Kidney (tissue), 14 donors: ENCODE results near the gene FOS. TPM values are rescaled to one million over a fixed set of nuclear protein-coding genes. Genes with fewer than 3 reads are reported as not detected.

Source experiments
- DNase-seq, 5 donors: peaks; one replicate each; pipeline ENCODE4 v3.0.0-alpha.2; 2013 to 2020
- FAIRE-seq: peaks from 2 replicates; lab custom pipeline; 2012; peaks lifted over from hg19 to GRCh38; lab: Jason Lieb, UNC
- H3K27ac ChIP-seq, 2 donors: one replicate each; pipeline ENCODE4 v1.7.0; 2013; ENCODE audit warnings: low read depth in 2 of 2, low read length in 2 of 2, inconsistent platforms in 1 of 2
- H3K27me3 ChIP-seq: one replicate; pipeline ENCODE4 v1.7.1; 2013; ENCODE audit warnings: low read length, inconsistent platforms; ENCODE audit not compliant: control insufficient read depth, insufficient read depth
- H3K36me3 ChIP-seq, 3 donors: one replicate each; pipeline versions ENCODE4 v1.7.0 to v1.7.1; 2013; ENCODE audit warnings: low read length in 3 of 3, control low read depth in 1 of 3, inconsistent platforms in 1 of 3; ENCODE audit not compliant: insufficient read depth in 3 of 3, control insufficient read depth in 2 of 3
- H3K4me1 ChIP-seq, 3 donors: one replicate each; pipeline versions ENCODE4 v1.7.0 to v1.7.1; 2013; ENCODE audit warnings: low read length in 3 of 3, inconsistent platforms in 1 of 3, low read depth in 1 of 3; ENCODE audit not compliant: control insufficient read depth in 2 of 3, insufficient read depth in 2 of 3
- H3K4me3 ChIP-seq, 3 donors: one replicate each; pipeline versions ENCODE4 v1.7.0 to v1.8.1; 2013; ENCODE audit warnings: low read length in 3 of 3, control low read depth in 1 of 3, inconsistent platforms in 1 of 3
- H3K9ac ChIP-seq, 3 donors: one replicate each; pipeline versions ENCODE4 v1.7.0 to v1.7.1; 2013; ENCODE audit warnings: low read length in 3 of 3, control low read depth in 1 of 3, inconsistent platforms in 1 of 3
- H3K9me3 ChIP-seq, 3 donors: one replicate each; pipeline versions ENCODE4 v1.7.0 to v1.7.1; 2013; ENCODE audit warnings: low read length in 3 of 3, control low read depth in 1 of 3, inconsistent platforms in 1 of 3; ENCODE audit not compliant: control insufficient read depth in 2 of 3, insufficient read depth in 1 of 3
- intact Hi-C: fragments of 100-400 bp; cut with DNase I; formaldehyde crosslinking; loops from one replicate; pipeline ENCODE4 v1.11.1; 2022
- polyA plus RNA-seq: library from polyadenylated mRNA; stranded (reverse); fragments of 350-450 nt; fragmentation: Illumina TruSeq; extraction: RNeasy Lipid Tissue Mini Kit (QIAGEN cat#74804); gene quantifications from one replicate; pipeline ENCODE4 v1.2.3, GENCODE V29; 2014; ENCODE audit warnings: low read depth, low replicate concordance; ENCODE audit not compliant: insufficient read depth
- total RNA-seq: library from RNA; stranded (reverse); fragmentation: NEBNext Ultra II Directional; extraction: Animal tissue kit (Norgen Biotek cat#: 25700); gene quantifications from one replicate; pipeline ENCODE4 v1.2.1, GENCODE V29; 2021
- TF ChIP-seq, protein P1 (sequence below): IDR thresholded peaks from 3 replicates; pipeline ENCODE4 v1.5.1; 2012; ENCODE audit warnings: mild to moderate bottlenecking, moderate library complexity, borderline replicate concordance; ENCODE audit not compliant: insufficient read depth; ENCODE audit errors: extremely low read depth
- donor health status: control.
- donor health status: control.
- donor health status: control.
- donor health status: control.
- donor health status: control.
- donor health status: DM: yes; HTN: yes; CAD: no.
- donor health status: Normal renal cell carcinoma (clear cell type).

Gene FOS
- total and polyA plus RNA-seq, 2 donors from 2014 or later = 116 to 193 TPM

DNA sequence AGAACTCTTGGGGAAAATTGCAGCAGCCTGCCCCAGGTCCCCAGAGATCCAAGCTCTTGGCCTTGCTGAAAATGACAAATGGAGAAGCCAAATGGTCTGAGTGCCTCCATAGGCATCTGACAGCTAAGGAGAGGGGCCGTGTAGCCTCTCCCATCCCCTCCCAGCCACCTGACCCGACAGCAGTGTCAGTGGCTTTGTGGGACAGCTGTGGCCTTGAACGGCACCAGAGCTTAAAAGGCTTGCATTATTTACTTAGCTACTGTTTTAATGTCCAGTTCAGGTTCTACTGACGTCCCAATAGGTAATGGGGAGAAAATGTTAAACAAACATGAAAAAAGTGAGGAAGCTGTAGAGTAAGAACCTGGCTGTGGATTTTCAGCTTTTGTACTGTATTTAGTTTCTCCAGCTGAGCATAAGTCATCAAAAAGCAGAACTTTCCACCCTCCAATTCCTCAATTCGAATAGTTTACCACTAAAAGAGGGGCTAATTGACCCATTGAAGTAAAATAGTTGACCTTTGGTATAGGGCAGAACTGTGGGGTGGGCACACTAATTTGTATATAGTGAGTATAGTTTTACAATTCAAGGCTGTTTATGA is 50.0 kb downstream of the FOS start:
- TF ChIP-seq, protein P1, sequence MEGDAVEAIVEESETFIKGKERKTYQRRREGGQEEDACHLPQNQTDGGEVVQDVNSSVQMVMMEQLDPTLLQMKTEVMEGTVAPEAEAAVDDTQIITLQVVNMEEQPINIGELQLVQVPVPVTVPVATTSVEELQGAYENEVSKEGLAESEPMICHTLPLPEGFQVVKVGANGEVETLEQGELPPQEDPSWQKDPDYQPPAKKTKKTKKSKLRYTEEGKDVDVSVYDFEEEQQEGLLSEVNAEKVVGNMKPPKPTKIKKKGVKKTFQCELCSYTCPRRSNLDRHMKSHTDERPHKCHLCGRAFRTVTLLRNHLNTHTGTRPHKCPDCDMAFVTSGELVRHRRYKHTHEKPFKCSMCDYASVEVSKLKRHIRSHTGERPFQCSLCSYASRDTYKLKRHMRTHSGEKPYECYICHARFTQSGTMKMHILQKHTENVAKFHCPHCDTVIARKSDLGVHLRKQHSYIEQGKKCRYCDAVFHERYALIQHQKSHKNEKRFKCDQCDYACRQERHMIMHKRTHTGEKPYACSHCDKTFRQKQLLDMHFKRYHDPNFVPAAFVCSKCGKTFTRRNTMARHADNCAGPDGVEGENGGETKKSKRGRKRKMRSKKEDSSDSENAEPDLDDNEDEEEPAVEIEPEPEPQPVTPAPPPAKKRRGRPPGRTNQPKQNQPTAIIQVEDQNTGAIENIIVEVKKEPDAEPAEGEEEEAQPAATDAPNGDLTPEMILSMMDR = no peak
- Histone ChIP-seq H3K4me3 (no peak overlapping the region), H3K36me3 (no peaks in the 10 kb centered on the region), H3K9me3 (no peaks in the 10 kb centered on the region), H3K9ac (no peak overlapping the region), H3K27me3 (no peaks in the 10 kb centered on the region), H3K27ac (no peak overlapping the region), H3K4me1 (no peaks in the 10 kb centered on the region)
- FAIRE-seq = no peak
- intact Hi-C loops = no loop called here
- DNase-seq = no peak

DNA sequence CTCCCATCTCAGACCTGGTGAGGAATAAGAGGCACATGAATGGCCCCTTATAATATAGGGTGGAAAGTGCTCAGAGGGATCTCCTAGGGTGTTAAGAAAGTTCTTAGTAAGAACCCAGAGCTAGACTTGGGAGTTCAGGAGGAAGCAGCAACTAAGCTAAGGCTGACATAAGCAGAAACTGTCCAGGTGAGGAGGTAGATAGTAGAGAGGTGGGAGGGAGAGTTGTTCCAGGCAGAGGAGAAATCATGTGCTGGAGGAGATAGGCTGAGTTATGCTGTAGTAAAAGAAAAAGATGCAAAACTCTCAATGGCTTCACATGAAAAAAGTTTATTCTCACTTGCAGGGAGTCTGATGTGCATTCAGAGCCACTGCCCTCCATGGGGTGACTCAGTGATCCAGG is 50.7 kb downstream of the FOS start:
- no peaks in the 10 kb centered on the region for H3K36me3 ChIP-seq
- no peaks in the 10 kb centered on the region for H3K27me3 ChIP-seq
- H3K27ac ChIP-seq = no peak overlapping the region
- no peaks in the 10 kb centered on the region for H3K4me1 ChIP-seq
- H3K4me3 ChIP-seq = no peak overlapping the region
- intact Hi-C loops = no loop called here
- H3K9me3 ChIP-seq = no peaks in the 10 kb centered on the region
- DNase-seq = no peak
- TF ChIP-seq, protein P1 = no peak
- no peak overlapping the region for H3K9ac ChIP-seq
- FAIRE-seq = no peak

DNA sequence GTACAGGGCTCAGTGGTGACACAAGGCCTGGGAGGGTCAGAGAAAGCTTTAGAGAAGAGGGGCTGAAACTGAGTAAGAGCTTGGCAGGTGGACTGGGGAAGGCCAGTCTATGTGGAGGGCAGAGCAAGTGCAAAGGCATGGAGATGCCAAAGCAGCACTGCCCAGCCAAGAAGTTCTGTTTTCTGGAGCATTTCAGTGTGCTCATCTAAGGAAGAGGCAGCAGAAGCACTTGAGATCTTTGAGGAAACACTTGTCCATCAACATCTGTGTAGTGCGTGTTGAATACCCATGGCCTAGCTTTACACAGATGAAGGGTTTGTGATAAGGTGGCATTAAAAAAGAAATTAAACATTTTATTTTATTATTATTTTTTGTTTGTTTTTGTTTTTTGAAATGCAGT is 52.8 kb downstream of the FOS start:
- no peak overlapping the region for H3K9ac ChIP-seq
- no peak for DNase-seq
- no peaks in the 10 kb centered on the region for H3K9me3 ChIP-seq
- no peak overlapping the region for H3K4me3 ChIP-seq
- H3K36me3 ChIP-seq = no peaks in the 10 kb centered on the region
- H3K4me1 ChIP-seq = no peaks in the 10 kb centered on the region
- TF ChIP-seq, protein P1 = no peak
- H3K27me3 ChIP-seq = no peaks in the 10 kb centered on the region
- FAIRE-seq = no peak
- intact Hi-C loops = no loop called here
- H3K27ac ChIP-seq = no peak overlapping the region

Other genes with a start within 250 kb of the FOS start
- 31.2 TPM for gene MLH3, start 227.4 kb upstream of the FOS start, total RNA-seq
- 21.7 TPM for gene MLH3, start 227.4 kb upstream of the FOS start, polyA plus RNA-seq
- 20.6 TPM for gene ACYP1, start 214.8 kb upstream of the FOS start, total RNA-seq
- gene ACYP1, start 214.8 kb upstream of the FOS start, polyA plus RNA-seq = 16.8 TPM
- gene ZC2HC1C, start 209.2 kb upstream of the FOS start, total RNA-seq = 6.7 TPM
- 11.9 TPM for gene ZC2HC1C, start 209.2 kb upstream of the FOS start, polyA plus RNA-seq
- 81.5 TPM for gene NEK9, start 151.8 kb upstream of the FOS start, total RNA-seq
- 25.4 TPM for gene NEK9, start 151.8 kb upstream of the FOS start, polyA plus RNA-seq
- 401 TPM for gene TMED10, start 102.2 kb upstream of the FOS start, total RNA-seq
- gene TMED10, start 102.2 kb upstream of the FOS start, polyA plus RNA-seq = 222 TPM
- gene JDP2, start 149.2 kb downstream of the FOS start, total RNA-seq = 33.4 TPM
- 20.1 TPM for gene JDP2, start 149.2 kb downstream of the FOS start, polyA plus RNA-seq
- gene BATF, start 243.6 kb downstream of the FOS start, total RNA-seq = 3.7 TPM
- 1.6 TPM for gene BATF, start 243.6 kb downstream of the FOS start, polyA plus RNA-seq